ENCODE data around the gene OPN1SW.
A peak's percentile ranks its signal among the peaks of the same experiment; 100 is the strongest.

OPN1SW gene

GRCh38 chr7:128739990-128740682, 35.5 kb downstream of the OPN1SW start:
- Histone ChIP-seq H3F3A (ENCODE audit: low read depth) (no peaks in the 10 kb centered on the region), H3K9me3 (ENCODE audit: insufficient read depth, low read depth, low read length) (no peaks in the 10 kb centered on the region), H4K20me1 (ENCODE audit: insufficient read depth, low read length, poor library complexity, severe bottlenecking) (peaks cover 53% of the 10 kb centered on the region), H2AFZ (ENCODE audit: low read length) (peak overlapping the region; percentile 85; the same call in 1 of the 2 replicates), H3K9ac (ENCODE audit: low read depth, low read length, poor library complexity, severe bottlenecking) (peak overlapping the region; percentile 81), H3K9me2 (replicated peaks; ENCODE audit: low read depth, low read length) (no peaks in the 10 kb centered on the region), H3K27me3 (ENCODE audit: insufficient read depth, low read length, poor library complexity, severe bottlenecking) (no peaks in the 10 kb centered on the region), H3K4me1 (ENCODE audit: insufficient read depth, low read length, poor library complexity, severe bottlenecking) (peaks cover 60% of the 10 kb centered on the region), H3K36me3 (ENCODE audit: insufficient read depth, low read length) (no peaks in the 10 kb centered on the region), H3K4me3 (ENCODE audit: low read length, poor library complexity, severe bottlenecking) (peak overlapping the region; percentile 90), H3K4me2 (ENCODE audit: low read depth, low read length, poor library complexity, severe bottlenecking) (peak overlapping the region; percentile 89), H3K79me2 (ENCODE audit: insufficient read depth, low read length) (peaks cover 59% of the 10 kb centered on the region)
- TF ChIP-seq CTCF (conservative IDR thresholded peaks at IDR 0.05; ENCODE audit: low read length) (no peak), EZH2phosphoT487 (IDR thresholded peaks at IDR 0.05; ENCODE audit: borderline replicate concordance) (no peak)

- peak within 1 kb of the TSS; percentile 81 for H3K9ac ChIP-seq (ENCODE audit: low read depth, low read length, poor library complexity, severe bottlenecking)
- H3K9me3 ChIP-seq (ENCODE audit: insufficient read depth, low read depth, low read length), result no peaks in the 10 kb centered on the region
- peak within 1 kb of the TSS; percentile 90 for H3K4me3 ChIP-seq (ENCODE audit: low read length, poor library complexity, severe bottlenecking)
- peaks cover 51% of the 10 kb centered on the region for H3K79me2 ChIP-seq (ENCODE audit: insufficient read depth, low read length)
- H3K4me2 ChIP-seq (ENCODE audit: low read depth, low read length, poor library complexity, severe bottlenecking), result peak within 1 kb of the TSS; percentile 90
- no peaks in the 10 kb centered on the region for H3K9me2 ChIP-seq (replicated peaks; ENCODE audit: low read depth, low read length)
- no peaks in the 10 kb centered on the region for H3F3A ChIP-seq (ENCODE audit: low read depth)
- no peaks in the 10 kb centered on the region for H3K36me3 ChIP-seq (ENCODE audit: insufficient read depth, low read length)
- no peaks in the 10 kb centered on the region for H3K27me3 ChIP-seq (ENCODE audit: insufficient read depth, low read length, poor library complexity, severe bottlenecking)
- H3K4me1 ChIP-seq (ENCODE audit: insufficient read depth, low read length, poor library complexity, severe bottlenecking), result peaks cover 55% of the 10 kb centered on the region
- H2AFZ ChIP-seq (ENCODE audit: low read length), result peak within 1 kb of the TSS; percentile 86
- H4K20me1 ChIP-seq (ENCODE audit: insufficient read depth, low read length, poor library complexity, severe bottlenecking), result peaks cover 46% of the 10 kb centered on the region
- TF ChIP-seq CTCF (conservative IDR thresholded peaks at IDR 0.05; ENCODE audit: low read length), result no peak
- no peak for TF ChIP-seq EZH2phosphoT487 (IDR thresholded peaks at IDR 0.05; ENCODE audit: borderline replicate concordance)
Measured at GRCh38 chr7:128739048-128739962, 36.3 kb downstream of the OPN1SW start, which contains the start of gene CALU. CALU (plus strand) TSS chr7:128739359; CDS start chr7:128748584, 9,225 bp downstream.

- H3K4me3 ChIP-seq (ENCODE audit: low read length, poor library complexity, severe bottlenecking), result peak overlapping the region; percentile 90
- H3K27me3 ChIP-seq (ENCODE audit: insufficient read depth, low read length, poor library complexity, severe bottlenecking), result no peaks in the 10 kb centered on the region
- H3K4me1 ChIP-seq (ENCODE audit: insufficient read depth, low read length, poor library complexity, severe bottlenecking), result peaks cover 51% of the 10 kb centered on the region
- peaks cover 44% of the 10 kb centered on the region for H3K79me2 ChIP-seq (ENCODE audit: insufficient read depth, low read length)
- no peaks in the 10 kb centered on the region for H3K9me2 ChIP-seq (replicated peaks; ENCODE audit: low read depth, low read length)
- peak overlapping the region; percentile 86 for H2AFZ ChIP-seq (ENCODE audit: low read length)
- peaks cover 40% of the 10 kb centered on the region for H4K20me1 ChIP-seq (ENCODE audit: insufficient read depth, low read length, poor library complexity, severe bottlenecking)
- TF ChIP-seq CTCF (conservative IDR thresholded peaks at IDR 0.05; ENCODE audit: low read length), result no peak
- no peak for TF ChIP-seq EZH2phosphoT487 (IDR thresholded peaks at IDR 0.05; ENCODE audit: borderline replicate concordance)
- H3K9ac ChIP-seq (ENCODE audit: low read depth, low read length, poor library complexity, severe bottlenecking), result peak overlapping the region; percentile 81
- peak overlapping the region; percentile 90 for H3K4me2 ChIP-seq (ENCODE audit: low read depth, low read length, poor library complexity, severe bottlenecking)
- no peaks in the 10 kb centered on the region for H3K36me3 ChIP-seq (ENCODE audit: insufficient read depth, low read length)
- H3K9me3 ChIP-seq (ENCODE audit: insufficient read depth, low read depth, low read length), result no peaks in the 10 kb centered on the region
- H3F3A ChIP-seq (ENCODE audit: low read depth), result no peaks in the 10 kb centered on the region
Measured at GRCh38 chr7:128738570-128739047, 37.0 kb downstream of the OPN1SW start.
